Transverse colon (tissue), 4 donors: ENCODE data around the gene ETV6.

Experiments
- CTCF ChIP-seq, 5 experiments: fragments of 200-600 bp in 3 of 5; fragments of 450-650 bp in 2 of 5; sonication (generic) in 3 of 5; IDR thresholded peaks; 1 replicate in 2 of 5; 2 replicates in 3 of 5; pipeline ENCODE4 v1.5.1; 2016 to 2017; ENCODE audit warnings: antibody characterized with exemption in 5 of 5, inconsistent platforms in 3 of 5, mild to moderate bottlenecking in 2 of 5, moderate library complexity in 1 of 5
- EP300 ChIP-seq: sonication (generic); formaldehyde crosslinking; IDR thresholded peaks from one replicate; pipeline ENCODE4 v1.6.1; 2017; ENCODE audit warnings: antibody characterized with exemption, low read depth
- POLR2A ChIP-seq: fragments of 450-650 bp; IDR thresholded peaks from one replicate; pipeline ENCODE4 v1.6.1; 2016; ENCODE audit warnings: antibody characterized with exemption, mild to moderate bottlenecking, moderate library complexity
- POLR2AphosphoS5 ChIP-seq, 3 donors: sonication (generic); formaldehyde crosslinking; IDR thresholded peaks; one replicate each; pipeline ENCODE4 v1.6.1; 2016; ENCODE audit warnings: antibody characterized with exemption in 3 of 3

- TF ChIP-seq CTCF (IDR thresholded peaks at IDR 0.05) (no peak), EP300 (no peak), POLR2AphosphoS5 (IDR thresholded peaks at IDR 0.05) (no peak), POLR2A (no peak)
Measured at GRCh38 chr12:11798856-11799501, 149.5 kb downstream of the ETV6 start.
